BLaER1 (cell line): ENCODE data around the gene CLDND1.

Source experiments
- H3K27ac ChIP-seq: shearing (Covaris generic); formaldehyde crosslinking; 2 replicates; pipeline ENCODE4 v1.8.1; 2022
- H3K27me3 ChIP-seq: shearing (Covaris generic); formaldehyde crosslinking; 2 replicates; pipeline ENCODE4 v1.8.1; 2022
- H3K36me3 ChIP-seq: shearing (Covaris generic); formaldehyde crosslinking; 2 replicates; pipeline ENCODE4 v1.8.1; 2022
- H3K4me1 ChIP-seq: shearing (Covaris generic); formaldehyde crosslinking; 2 replicates; pipeline ENCODE4 v1.8.1; 2022
- H3K4me2 ChIP-seq: shearing (Covaris generic); formaldehyde crosslinking; 2 replicates; pipeline ENCODE4 v1.8.1; 2022
- H3K4me3 ChIP-seq: shearing (Covaris generic); formaldehyde crosslinking; 2 replicates; pipeline ENCODE4 v1.8.1; 2022
- H3K9ac ChIP-seq: shearing (Covaris generic); formaldehyde crosslinking; 2 replicates; pipeline ENCODE4 v1.8.1; 2022
- H3K9me3 ChIP-seq: shearing (Covaris generic); formaldehyde crosslinking; 2 replicates; pipeline ENCODE4 v1.8.1; 2022
- H4K20me1 ChIP-seq: shearing (Covaris generic); formaldehyde crosslinking; 2 replicates; pipeline ENCODE4 v1.8.1; 2022
- Cebpa-rat ChIP-seq: shearing (Covaris generic); IDR thresholded peaks from 2 replicates; pipeline ENCODE4 v1.8.1; 2022

CLDND1 gene

DNA sequence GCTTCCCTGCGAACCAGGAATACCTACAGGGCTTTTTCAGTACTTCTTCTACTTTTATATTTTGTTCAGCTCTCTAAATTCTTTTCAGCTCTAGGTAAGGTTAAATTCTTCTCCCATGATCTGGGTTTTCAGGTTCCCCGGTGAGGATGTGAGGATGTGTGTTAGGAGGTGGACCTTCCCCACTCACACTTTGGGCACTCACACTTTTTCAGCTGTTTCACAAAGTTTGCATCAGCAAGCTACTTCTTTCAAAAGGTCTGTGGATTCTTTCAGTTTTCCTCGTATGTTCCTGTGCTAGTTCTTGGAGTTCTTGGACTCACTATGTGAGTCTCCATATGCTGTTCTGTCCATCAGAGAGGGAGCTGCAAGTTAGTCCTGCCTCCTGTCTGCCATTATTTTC is 39.1 kb downstream of the CLDND1 start:
- H4K20me1 ChIP-seq: no peaks in the 10 kb centered on the region
- no peak overlapping the region for H3K27ac ChIP-seq
- TF ChIP-seq Cebpa-rat: no peak
- H3K9ac ChIP-seq: no peak overlapping the region
- no peak overlapping the region for H3K4me3 ChIP-seq
- H3K4me1 ChIP-seq: no peaks in the 10 kb centered on the region
- no peaks in the 10 kb centered on the region for H3K36me3 ChIP-seq
- H3K27me3 ChIP-seq: no peaks in the 10 kb centered on the region
- 0 out of 2 replicates have a peak, but pooled peaks cover 8% of the 10 kb centered on the region for H3K9me3 ChIP-seq
- H3K4me2 ChIP-seq: no peak overlapping the region

DNA sequence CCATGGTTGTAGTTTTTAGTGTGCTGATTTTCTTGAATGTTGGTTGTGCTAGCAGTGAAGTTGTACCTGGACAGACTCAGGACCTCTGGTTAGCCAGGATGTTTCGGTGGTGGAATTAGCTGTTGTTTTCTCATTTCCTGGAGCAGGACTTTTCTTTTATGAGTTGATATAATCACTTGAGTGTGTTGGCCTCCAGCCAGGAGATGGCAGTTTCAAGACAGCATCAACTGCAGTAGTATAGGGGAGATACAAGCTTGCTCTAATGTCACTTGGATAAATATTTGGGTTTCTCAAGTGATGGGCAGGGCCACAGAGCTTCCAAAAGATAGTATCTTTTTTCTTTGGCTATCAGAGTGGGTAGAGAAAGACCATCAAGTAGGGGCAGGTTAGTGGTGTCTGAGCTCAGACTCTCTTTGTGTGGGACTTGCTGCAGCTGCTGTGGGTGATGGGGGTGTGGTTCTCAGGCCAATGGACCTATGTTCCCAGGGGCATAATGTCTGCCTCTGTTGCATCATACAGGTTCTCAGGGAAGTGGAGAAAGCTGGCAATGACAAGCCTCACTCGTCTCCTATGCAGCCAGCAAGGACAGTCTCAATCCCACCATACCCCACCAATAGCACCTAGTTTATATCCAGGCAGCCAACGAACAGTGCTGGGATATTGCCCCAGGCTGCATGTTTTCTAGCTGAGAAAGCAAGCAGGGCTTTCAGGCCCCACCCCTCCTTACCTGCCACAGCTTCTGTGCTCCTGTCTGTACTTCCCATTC is 39.8 kb downstream of the CLDND1 start:
- H3K27ac ChIP-seq: no peak overlapping the region

More for the DNA sequence above, 39.8 kb downstream of the CLDND1 start:
- Histone ChIP-seq H4K20me1 (no peaks in the 10 kb centered on the region), H3K9me3 (0 out of 2 replicates have a peak, but pooled peaks cover 8% of the 10 kb centered on the region), H3K9ac (no peak overlapping the region), H3K4me3 (no peak overlapping the region), H3K27me3 (no peaks in the 10 kb centered on the region), H3K4me2 (no peak overlapping the region), H3K4me1 (no peaks in the 10 kb centered on the region), H3K36me3 (no peaks in the 10 kb centered on the region)
- no peak for TF ChIP-seq Cebpa-rat
